GM23338 (cell line): ENCODE results near the gene PVALB. TPM values are rescaled to one million over a fixed set of nuclear protein-coding genes. Genes with fewer than 3 reads are reported as not detected.
A peak's percentile ranks its signal among the peaks of the same experiment; 100 is the strongest.

ENCODE experiments used
- ATAC-seq: fragments of 200-7000 bp; cut with Tn5 transposase; 3 replicates; pipeline ENCODE4 v1.9.1; 2020
- DNase-seq: peaks from one replicate; pipeline ENCODE4 v3.0.0-alpha.2; 2015; ENCODE audit warnings: low spot score
- H2AFZ ChIP-seq: fragments of 200-600 bp; sonication (generic); 2 replicates; pipeline ENCODE4 v1.8.0; 2016; ENCODE audit warnings: antibody characterized with exemption, mild to moderate bottlenecking, moderate library complexity
- H3F3A ChIP-seq: fragments of 200-600 bp; sonication (generic); replicated peaks from 2 replicates; pipeline ENCODE4 v1.8.0; 2017; ENCODE audit warnings: antibody characterized with exemption, mixed run types, low read depth
- H3K27ac ChIP-seq: fragments of 200-600 bp; sonication (generic); 2 replicates; pipeline ENCODE4 v1.6.1; 2016; ENCODE audit warnings: low read depth
- H3K27me3 ChIP-seq: fragments of 200-600 bp; sonication (generic); 2 replicates; pipeline ENCODE4 v1.8.0; 2016; ENCODE audit warnings: mild to moderate bottlenecking, mixed run types, moderate library complexity; ENCODE audit not compliant: insufficient read depth
- H3K36me3 ChIP-seq: fragments of 200-600 bp; sonication (generic); 2 replicates; pipeline ENCODE4 v1.8.0; 2016; ENCODE audit warnings: mild to moderate bottlenecking; ENCODE audit not compliant: insufficient read depth
- H3K4me1 ChIP-seq: fragments of 200-600 bp; sonication (generic); 2 replicates; pipeline ENCODE4 v1.8.0; 2016; ENCODE audit warnings: mild to moderate bottlenecking, moderate library complexity; ENCODE audit not compliant: insufficient read depth
- H3K4me2 ChIP-seq: fragments of 200-600 bp; sonication (generic); 2 replicates; pipeline ENCODE4 v1.7.1; 2017; ENCODE audit warnings: mixed run types
- H3K4me3 ChIP-seq: fragments of 200-600 bp; sonication (generic); 2 replicates; pipeline ENCODE4 v1.6.1; 2016; ENCODE audit warnings: mixed run types
- H3K79me2 ChIP-seq: fragments of 200-600 bp; sonication (generic); replicated peaks from 2 replicates; pipeline ENCODE4 v1.8.0; 2017; ENCODE audit warnings: mild to moderate bottlenecking; ENCODE audit not compliant: insufficient read depth
- H3K9me2 ChIP-seq: fragments of 200-600 bp; sonication (generic); 2 replicates; pipeline ENCODE4 v1.8.0; 2017; ENCODE audit not compliant: insufficient read depth
- H4K20me1 ChIP-seq: fragments of 200-600 bp; sonication (generic); replicated peaks from 2 replicates; pipeline ENCODE4 v1.8.0; 2017; ENCODE audit warnings: mild to moderate bottlenecking; ENCODE audit not compliant: insufficient read depth
- H3K27ac Mint-ChIP-seq: 2 replicates; pipeline ENCODE4 v1.8.0; 2020; ENCODE audit warnings: inconsistent platforms, mild to moderate bottlenecking, moderate library complexity, mixed read lengths
- H3K27me3 Mint-ChIP-seq: 3 replicates; pipeline ENCODE4 v1.8.0; 2022; ENCODE audit warnings: low read depth, mild to moderate bottlenecking, moderate library complexity, mixed read lengths, inconsistent platforms; ENCODE audit not compliant: insufficient read depth, poor library complexity
- H3K36me3 Mint-ChIP-seq: 3 replicates; pipeline ENCODE4 v1.8.0; 2021; ENCODE audit warnings: low read depth, mild to moderate bottlenecking, inconsistent platforms, moderate library complexity, mixed read lengths
- H3K4me1 Mint-ChIP-seq: 3 replicates; pipeline ENCODE4 v1.8.0; 2020; ENCODE audit warnings: mild to moderate bottlenecking, inconsistent platforms, mixed read lengths
- H3K4me3 Mint-ChIP-seq: 3 replicates; pipeline ENCODE4 v1.8.0; 2021; ENCODE audit warnings: moderate library complexity, mild to moderate bottlenecking, inconsistent platforms, mixed read lengths
- H3K9me3 Mint-ChIP-seq: 3 replicates; pipeline ENCODE4 v1.8.0; 2020; ENCODE audit warnings: moderate library complexity, mild to moderate bottlenecking, inconsistent platforms, mixed read lengths
- CREB1 ChIP-seq: fragments of 250-450 bp; sonication (Bioruptor Pico); IDR thresholded peaks from 2 replicates; pipeline ENCODE4 v1.5.0; 2020; ENCODE audit warnings: low read depth, mild to moderate bottlenecking, moderate library complexity
- ETS1 ChIP-seq: IDR thresholded peaks from 2 replicates; pipeline ENCODE4 v1.6.1; 2016; ENCODE audit warnings: antibody characterized with exemption
- EZH2 ChIP-seq: fragments of 200-600 bp; sonication (generic); IDR thresholded peaks from one replicate; pipeline ENCODE4 v1.8.0; 2017; ENCODE audit warnings: antibody characterized with exemption, mild to moderate bottlenecking, low read depth; ENCODE audit not compliant: unreplicated experiment
- EZH2phosphoT487 ChIP-seq: fragments of 200-600 bp; sonication (generic); IDR thresholded peaks from one replicate; pipeline ENCODE4 v1.8.1; 2018; ENCODE audit warnings: antibody characterized with exemption; ENCODE audit not compliant: unreplicated experiment
- JUNB ChIP-seq: IDR thresholded peaks from one replicate; pipeline ENCODE4 v1.6.1; 2016; ENCODE audit warnings: antibody characterized with exemption; ENCODE audit not compliant: unreplicated experiment
- NANOG ChIP-seq: IDR thresholded peaks from 2 replicates; pipeline ENCODE4 v1.6.1; 2016; ENCODE audit warnings: antibody characterized with exemption, borderline replicate concordance
- POLR2AphosphoS5 ChIP-seq: IDR thresholded peaks from 2 replicates; pipeline ENCODE4 v1.6.1; 2016; ENCODE audit warnings: antibody characterized with exemption, low read depth
- STAT1 ChIP-seq: IDR thresholded peaks from one replicate; pipeline ENCODE4 v1.6.1; 2016; ENCODE audit warnings: antibody characterized with exemption; ENCODE audit not compliant: unreplicated experiment
- ZNF114 ChIP-seq: fragments of 250-450 bp; sonication (Bioruptor Pico); IDR thresholded peaks from 2 replicates; pipeline ENCODE4 v1.5.0; 2020; ENCODE audit warnings: mild to moderate bottlenecking, moderate library complexity
- ZNF331 ChIP-seq: fragments of 250-450 bp; sonication (Bioruptor Pico); IDR thresholded peaks from 2 replicates; pipeline ENCODE4 v1.5.0; 2020; ENCODE audit warnings: low read depth, mild to moderate bottlenecking, moderate library complexity
- polyA plus RNA-seq: library from polyadenylated mRNA; unstranded; fragments of >200 nt; fragmentation: Nextera tagmentation; extraction: Ambion mirVana; gene quantifications from 2 replicates; pipeline ENCODE4 v1.2.1, GENCODE V29; 2016
- total RNA-seq: library from RNA; depleted of rRNA; stranded (reverse); fragments of >200 nt; shearing (Covaris generic); gene quantifications from 2 replicates; pipeline ENCODE4 v1.2.3, GENCODE V29; 2014
- TF ChIP-seq, protein P1 (sequence below): fragments of 250-450 bp; sonication (Bioruptor Pico); IDR thresholded peaks from 2 replicates; pipeline ENCODE4 v1.5.0; 2020; ENCODE audit warnings: mild to moderate bottlenecking, moderate library complexity
- TF ChIP-seq, protein P2 (sequence below): IDR thresholded peaks from one replicate; pipeline ENCODE4 v1.6.1; 2018; ENCODE audit warnings: antibody characterized with exemption; ENCODE audit not compliant: unreplicated experiment
- TF ChIP-seq, protein P3 (sequence below), 2 experiments: fragments of 200-600 bp in 1 of 2; sonication (generic) in 1 of 2; conservative IDR thresholded peaks; 2 replicates each; pipeline versions ENCODE4 v1.5.1 to v1.6.1; 2016 to 2017; ENCODE audit warnings: antibody characterized with exemption in 2 of 2, low read depth in 2 of 2, mild to moderate bottlenecking in 2 of 2, moderate library complexity in 1 of 2

PVALB gene
- total and polyA plus RNA-seq, 2 experiments from 2014 or later: 7.9 TPM; not detected in 1

DNA sequence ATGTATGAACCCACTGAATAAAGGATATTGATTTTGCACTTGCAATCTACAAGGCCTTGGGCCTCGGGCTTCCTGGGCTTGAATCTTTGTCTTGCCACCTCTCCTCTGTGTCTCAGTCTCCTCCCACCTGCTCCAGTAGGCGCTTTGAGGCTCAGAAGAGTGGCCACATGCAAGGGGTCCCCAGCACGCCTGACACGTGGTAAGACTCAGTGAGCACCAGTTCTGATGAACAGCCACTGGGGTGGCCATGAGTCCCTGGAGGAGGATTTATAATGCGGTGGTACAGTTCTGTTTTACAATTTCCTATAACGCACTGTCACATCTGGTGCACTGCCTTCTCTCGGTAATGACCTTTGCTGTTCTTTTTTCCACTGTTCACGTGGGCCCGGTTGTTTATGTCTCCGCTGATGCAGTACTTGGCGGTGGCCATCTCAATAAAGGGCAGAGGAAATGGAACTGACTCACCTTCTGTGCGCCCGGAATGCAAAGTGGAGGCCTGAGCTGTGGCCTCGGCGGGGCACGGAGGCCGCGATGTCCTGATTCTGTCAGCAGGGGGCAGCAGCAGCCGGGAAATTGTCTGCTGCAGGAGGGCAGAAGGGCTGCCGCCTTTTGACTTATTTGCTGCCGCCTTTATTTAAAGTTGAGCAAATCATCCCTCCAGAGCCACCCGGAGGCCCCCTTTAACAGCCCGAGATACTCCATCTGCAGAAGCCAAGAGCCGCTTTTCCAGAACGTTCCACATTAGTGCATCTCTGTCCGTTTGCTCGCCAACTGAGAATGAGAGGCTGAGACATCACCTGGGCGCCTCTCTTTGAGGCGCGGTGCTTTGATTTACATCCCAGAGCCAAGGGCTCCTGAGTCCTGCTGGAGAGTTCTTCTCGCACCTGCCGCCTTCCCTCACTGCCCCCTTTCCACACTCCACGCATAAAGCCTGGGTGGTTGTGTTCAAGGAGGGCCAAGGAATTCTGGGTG, 34.9 kb downstream of the PVALB start:
- H3K36me3 Mint-ChIP-seq: peaks cover 19% of the 10 kb centered on the region
- no peak for TF ChIP-seq POLR2AphosphoS5
- TF ChIP-seq, protein P1, sequence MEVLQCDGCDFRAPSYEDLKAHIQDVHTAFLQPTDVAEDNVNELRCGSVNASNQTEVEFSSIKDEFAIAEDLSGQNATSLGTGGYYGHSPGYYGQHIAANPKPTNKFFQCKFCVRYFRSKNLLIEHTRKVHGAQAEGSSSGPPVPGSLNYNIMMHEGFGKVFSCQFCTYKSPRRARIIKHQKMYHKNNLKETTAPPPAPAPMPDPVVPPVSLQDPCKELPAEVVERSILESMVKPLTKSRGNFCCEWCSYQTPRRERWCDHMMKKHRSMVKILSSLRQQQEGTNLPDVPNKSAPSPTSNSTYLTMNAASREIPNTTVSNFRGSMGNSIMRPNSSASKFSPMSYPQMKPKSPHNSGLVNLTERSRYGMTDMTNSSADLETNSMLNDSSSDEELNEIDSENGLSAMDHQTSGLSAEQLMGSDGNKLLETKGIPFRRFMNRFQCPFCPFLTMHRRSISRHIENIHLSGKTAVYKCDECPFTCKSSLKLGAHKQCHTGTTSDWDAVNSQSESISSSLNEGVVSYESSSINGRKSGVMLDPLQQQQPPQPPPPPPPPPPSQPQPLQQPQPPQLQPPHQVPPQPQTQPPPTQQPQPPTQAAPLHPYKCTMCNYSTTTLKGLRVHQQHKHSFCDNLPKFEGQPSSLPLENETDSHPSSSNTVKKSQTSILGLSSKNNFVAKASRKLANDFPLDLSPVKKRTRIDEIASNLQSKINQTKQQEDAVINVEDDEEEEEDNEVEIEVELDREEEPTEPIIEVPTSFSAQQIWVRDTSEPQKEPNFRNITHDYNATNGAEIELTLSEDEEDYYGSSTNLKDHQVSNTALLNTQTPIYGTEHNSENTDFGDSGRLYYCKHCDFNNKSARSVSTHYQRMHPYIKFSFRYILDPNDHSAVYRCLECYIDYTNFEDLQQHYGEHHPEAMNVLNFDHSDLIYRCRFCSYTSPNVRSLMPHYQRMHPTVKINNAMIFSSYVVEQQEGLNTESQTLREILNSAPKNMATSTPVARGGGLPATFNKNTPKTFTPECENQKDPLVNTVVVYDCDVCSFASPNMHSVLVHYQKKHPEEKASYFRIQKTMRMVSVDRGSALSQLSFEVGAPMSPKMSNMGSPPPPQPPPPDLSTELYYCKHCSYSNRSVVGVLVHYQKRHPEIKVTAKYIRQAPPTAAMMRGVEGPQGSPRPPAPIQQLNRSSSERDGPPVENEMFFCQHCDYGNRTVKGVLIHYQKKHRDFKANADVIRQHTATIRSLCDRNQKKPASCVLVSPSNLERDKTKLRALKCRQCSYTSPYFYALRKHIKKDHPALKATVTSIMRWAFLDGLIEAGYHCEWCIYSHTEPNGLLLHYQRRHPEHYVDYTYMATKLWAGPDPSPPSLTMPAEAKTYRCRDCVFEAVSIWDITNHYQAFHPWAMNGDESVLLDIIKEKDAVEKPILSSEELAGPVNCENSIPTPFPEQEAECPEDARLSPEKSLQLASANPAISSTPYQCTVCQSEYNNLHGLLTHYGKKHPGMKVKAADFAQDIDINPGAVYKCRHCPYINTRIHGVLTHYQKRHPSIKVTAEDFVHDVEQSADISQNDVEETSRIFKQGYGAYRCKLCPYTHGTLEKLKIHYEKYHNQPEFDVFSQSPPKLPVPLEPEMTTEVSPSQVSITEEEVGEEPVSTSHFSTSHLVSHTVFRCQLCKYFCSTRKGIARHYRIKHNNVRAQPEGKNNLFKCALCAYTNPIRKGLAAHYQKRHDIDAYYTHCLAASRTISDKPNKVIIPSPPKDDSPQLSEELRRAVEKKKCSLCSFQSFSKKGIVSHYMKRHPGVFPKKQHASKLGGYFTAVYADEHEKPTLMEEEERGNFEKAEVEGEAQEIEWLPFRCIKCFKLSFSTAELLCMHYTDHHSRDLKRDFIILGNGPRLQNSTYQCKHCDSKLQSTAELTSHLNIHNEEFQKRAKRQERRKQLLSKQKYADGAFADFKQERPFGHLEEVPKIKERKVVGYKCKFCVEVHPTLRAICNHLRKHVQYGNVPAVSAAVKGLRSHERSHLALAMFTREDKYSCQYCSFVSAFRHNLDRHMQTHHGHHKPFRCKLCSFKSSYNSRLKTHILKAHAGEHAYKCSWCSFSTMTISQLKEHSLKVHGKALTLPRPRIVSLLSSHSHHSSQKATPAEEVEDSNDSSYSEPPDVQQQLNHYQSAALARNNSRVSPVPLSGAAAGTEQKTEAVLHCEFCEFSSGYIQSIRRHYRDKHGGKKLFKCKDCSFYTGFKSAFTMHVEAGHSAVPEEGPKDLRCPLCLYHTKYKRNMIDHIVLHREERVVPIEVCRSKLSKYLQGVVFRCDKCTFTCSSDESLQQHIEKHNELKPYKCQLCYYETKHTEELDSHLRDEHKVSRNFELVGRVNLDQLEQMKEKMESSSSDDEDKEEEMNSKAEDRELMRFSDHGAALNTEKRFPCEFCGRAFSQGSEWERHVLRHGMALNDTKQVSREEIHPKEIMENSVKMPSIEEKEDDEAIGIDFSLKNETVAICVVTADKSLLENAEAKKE (CRISPR knock-in tag): no peak
- 0 out of 2 replicates have a peak, but pooled peaks have one; percentile 13 for TF ChIP-seq ETS1
- peak; percentile 58; the same call in 1 of the 2 replicates for TF ChIP-seq CREB1 (CRISPR knock-in tag)
- no peak for TF ChIP-seq EZH2phosphoT487
- no peak for TF ChIP-seq ZNF331 (CRISPR knock-in tag)
- no peak for TF ChIP-seq STAT1
- no peak for TF ChIP-seq JUNB
- no peak for TF ChIP-seq EZH2
- TF ChIP-seq, protein P2, sequence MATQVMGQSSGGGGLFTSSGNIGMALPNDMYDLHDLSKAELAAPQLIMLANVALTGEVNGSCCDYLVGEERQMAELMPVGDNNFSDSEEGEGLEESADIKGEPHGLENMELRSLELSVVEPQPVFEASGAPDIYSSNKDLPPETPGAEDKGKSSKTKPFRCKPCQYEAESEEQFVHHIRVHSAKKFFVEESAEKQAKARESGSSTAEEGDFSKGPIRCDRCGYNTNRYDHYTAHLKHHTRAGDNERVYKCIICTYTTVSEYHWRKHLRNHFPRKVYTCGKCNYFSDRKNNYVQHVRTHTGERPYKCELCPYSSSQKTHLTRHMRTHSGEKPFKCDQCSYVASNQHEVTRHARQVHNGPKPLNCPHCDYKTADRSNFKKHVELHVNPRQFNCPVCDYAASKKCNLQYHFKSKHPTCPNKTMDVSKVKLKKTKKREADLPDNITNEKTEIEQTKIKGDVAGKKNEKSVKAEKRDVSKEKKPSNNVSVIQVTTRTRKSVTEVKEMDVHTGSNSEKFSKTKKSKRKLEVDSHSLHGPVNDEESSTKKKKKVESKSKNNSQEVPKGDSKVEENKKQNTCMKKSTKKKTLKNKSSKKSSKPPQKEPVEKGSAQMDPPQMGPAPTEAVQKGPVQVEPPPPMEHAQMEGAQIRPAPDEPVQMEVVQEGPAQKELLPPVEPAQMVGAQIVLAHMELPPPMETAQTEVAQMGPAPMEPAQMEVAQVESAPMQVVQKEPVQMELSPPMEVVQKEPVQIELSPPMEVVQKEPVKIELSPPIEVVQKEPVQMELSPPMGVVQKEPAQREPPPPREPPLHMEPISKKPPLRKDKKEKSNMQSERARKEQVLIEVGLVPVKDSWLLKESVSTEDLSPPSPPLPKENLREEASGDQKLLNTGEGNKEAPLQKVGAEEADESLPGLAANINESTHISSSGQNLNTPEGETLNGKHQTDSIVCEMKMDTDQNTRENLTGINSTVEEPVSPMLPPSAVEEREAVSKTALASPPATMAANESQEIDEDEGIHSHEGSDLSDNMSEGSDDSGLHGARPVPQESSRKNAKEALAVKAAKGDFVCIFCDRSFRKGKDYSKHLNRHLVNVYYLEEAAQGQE: no peak
- TF ChIP-seq ZNF114: no peak
- TF ChIP-seq, protein P3, sequence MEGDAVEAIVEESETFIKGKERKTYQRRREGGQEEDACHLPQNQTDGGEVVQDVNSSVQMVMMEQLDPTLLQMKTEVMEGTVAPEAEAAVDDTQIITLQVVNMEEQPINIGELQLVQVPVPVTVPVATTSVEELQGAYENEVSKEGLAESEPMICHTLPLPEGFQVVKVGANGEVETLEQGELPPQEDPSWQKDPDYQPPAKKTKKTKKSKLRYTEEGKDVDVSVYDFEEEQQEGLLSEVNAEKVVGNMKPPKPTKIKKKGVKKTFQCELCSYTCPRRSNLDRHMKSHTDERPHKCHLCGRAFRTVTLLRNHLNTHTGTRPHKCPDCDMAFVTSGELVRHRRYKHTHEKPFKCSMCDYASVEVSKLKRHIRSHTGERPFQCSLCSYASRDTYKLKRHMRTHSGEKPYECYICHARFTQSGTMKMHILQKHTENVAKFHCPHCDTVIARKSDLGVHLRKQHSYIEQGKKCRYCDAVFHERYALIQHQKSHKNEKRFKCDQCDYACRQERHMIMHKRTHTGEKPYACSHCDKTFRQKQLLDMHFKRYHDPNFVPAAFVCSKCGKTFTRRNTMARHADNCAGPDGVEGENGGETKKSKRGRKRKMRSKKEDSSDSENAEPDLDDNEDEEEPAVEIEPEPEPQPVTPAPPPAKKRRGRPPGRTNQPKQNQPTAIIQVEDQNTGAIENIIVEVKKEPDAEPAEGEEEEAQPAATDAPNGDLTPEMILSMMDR (conservative IDR thresholded peaks at IDR 0.05; ENCODE audit: low read depth in 2 of 2): peak; percentile 90
- TF ChIP-seq NANOG: no peak
- H3F3A ChIP-seq: no peaks in the 10 kb centered on the region
- H3K4me1 ChIP-seq: no peaks in the 10 kb centered on the region
- H3K36me3 ChIP-seq: no peaks in the 10 kb centered on the region
- peaks cover 23% of the 10 kb centered on the region for H3K27me3 Mint-ChIP-seq
- peak overlapping the region; percentile 58; the same call in 1 of the 2 replicates for H3K4me2 ChIP-seq
- peaks cover 26% of the 10 kb centered on the region for H3K4me1 Mint-ChIP-seq
- DNase-seq (peak; percentile 89), ATAC-seq (peak; percentile 93)
- H4K20me1 ChIP-seq: no peaks in the 10 kb centered on the region
- no peaks in the 10 kb centered on the region for H3K79me2 ChIP-seq
- H3K4me3 Mint-ChIP-seq: peak overlapping the region; percentile 42; the same call in 2 of the 3 replicates
- no peak overlapping the region for H3K27ac ChIP-seq
- no peaks in the 10 kb centered on the region for H3K9me2 ChIP-seq
- peaks cover 26% of the 10 kb centered on the region for H3K9me3 Mint-ChIP-seq
- H2AFZ ChIP-seq: peak overlapping the region; percentile 82
- peaks cover 7% of the 10 kb centered on the region for H3K27me3 ChIP-seq
- H3K4me3 ChIP-seq: peak overlapping the region; percentile 26; the same call in 1 of the 2 replicates
- peak overlapping the region; percentile 20 for H3K27ac Mint-ChIP-seq
